IMR-90 (cell line): ENCODE data around the gene LDLRAD4. TPM values are rescaled to one million over a fixed set of nuclear protein-coding genes. Genes with fewer than 3 reads are reported as not detected.

Source experiments
- ATAC-seq: fragments of 200-7000 bp; cut with Tn5 transposase; 2 replicates; pipeline ENCODE4 v1.9.1; 2020; ENCODE audit warnings: low read depth, mild to moderate bottlenecking, moderate library complexity
- BruUV-seq: library from RNA; stranded (reverse); fragments of 400-500 nt; replicated peaks from 2 replicates; lab custom pipeline; 2021; lab: Mats Ljungman, UMichigan
- CTCF ChIA-PET: fragments of 300-600 bp; formaldehyde crosslinking; extraction: SDS; loops from one replicate; lab custom pipeline; 2021; ENCODE audit warnings: antibody characterized with exemption; lab: Yijun Ruan, JAX
- POLR2A ChIA-PET: fragments of 300-600 bp; sonication (Branson Sonifier 250); formaldehyde crosslinking; loops from one replicate; lab custom pipeline; 2022; ENCODE audit warnings: antibody characterized with exemption; ENCODE audit not compliant: unreplicated experiment; lab: Charles Lee
- DNase-seq: peaks from one replicate; pipeline ENCODE4 v3.0.0; 2013
- H2AFZ ChIP-seq: replicated peaks from 2 replicates; pipeline ENCODE3; 2013; ENCODE audit warnings: low read length, mild to moderate bottlenecking; ENCODE audit not compliant: poor library complexity
- H2AK5ac ChIP-seq: 2 replicates; pipeline ENCODE4 v1.6.1; 2013; ENCODE audit warnings: low read depth, low read length, inconsistent platforms
- H2AK9ac ChIP-seq: replicated peaks from 2 replicates; pipeline ENCODE3; 2013; ENCODE audit warnings: mild to moderate bottlenecking, low read depth, low read length, moderate library complexity; ENCODE audit not compliant: poor library complexity
- H2BK120ac ChIP-seq: 2 replicates; pipeline ENCODE4 v1.6.1; 2013; ENCODE audit warnings: low read depth, low read length, inconsistent platforms
- H2BK15ac ChIP-seq: 3 replicates; pipeline ENCODE4 v1.6.1; 2013; ENCODE audit warnings: low read depth, low read length, inconsistent platforms
- H2BK20ac ChIP-seq: 2 replicates; pipeline ENCODE4 v1.6.1; 2013; ENCODE audit warnings: low read depth, mild to moderate bottlenecking, inconsistent platforms, low read length, moderate library complexity
- H2BK5ac ChIP-seq: 2 replicates; pipeline ENCODE4 v1.6.1; 2013; ENCODE audit warnings: mild to moderate bottlenecking, low read depth, low read length, inconsistent platforms; ENCODE audit not compliant: poor library complexity, severe bottlenecking
- H3K14ac ChIP-seq: replicated peaks from 2 replicates; pipeline ENCODE4 v1.6.1; 2013; ENCODE audit warnings: low read depth, low read length, inconsistent platforms
- H3K18ac ChIP-seq: 2 replicates; pipeline ENCODE4 v1.6.1; 2013; ENCODE audit warnings: low read depth, low read length, control low read depth
- H3K23ac ChIP-seq: 2 replicates; pipeline ENCODE4 v1.6.1; 2013; ENCODE audit warnings: low read depth, low read length, inconsistent platforms
- H3K27ac ChIP-seq: 2 replicates; pipeline ENCODE4 v1.5.1; 2013; ENCODE audit warnings: mild to moderate bottlenecking, control low read depth, low read length; ENCODE audit not compliant: insufficient read depth
- H3K27me3 ChIP-seq: 2 replicates; pipeline ENCODE4 v1.6.1; 2013; ENCODE audit warnings: low read length; ENCODE audit not compliant: control insufficient read depth, insufficient read depth
- H3K36me3 ChIP-seq: 2 replicates; pipeline ENCODE4 v1.6.1; 2013; ENCODE audit warnings: low read length, mixed read lengths; ENCODE audit not compliant: control insufficient read depth, insufficient read depth
- H3K4ac ChIP-seq: 2 replicates; pipeline ENCODE4 v1.6.1; 2013; ENCODE audit warnings: low read depth, low read length, inconsistent platforms
- H3K4me1 ChIP-seq: 2 replicates; pipeline ENCODE4 v1.6.1; 2013; ENCODE audit warnings: low read length, mixed read lengths; ENCODE audit not compliant: control insufficient read depth, insufficient read depth
- H3K4me2 ChIP-seq: 2 replicates; pipeline ENCODE4 v1.6.1; 2013; ENCODE audit warnings: low read depth, mild to moderate bottlenecking, control low read depth, low read length, moderate library complexity
- H3K4me3 ChIP-seq: 2 replicates; pipeline ENCODE4 v1.5.1; 2013; ENCODE audit warnings: low read depth, mild to moderate bottlenecking, control low read depth, low read length, moderate library complexity; ENCODE audit not compliant: insufficient read depth
- H3K56ac ChIP-seq: 2 replicates; pipeline ENCODE4 v1.6.1; 2013; ENCODE audit warnings: low read length, inconsistent platforms; ENCODE audit not compliant: insufficient read depth; ENCODE audit errors: extremely low read depth
- H3K79me1 ChIP-seq, 2 experiments: 2 replicates each; pipeline ENCODE4 v1.6.1; 2013; ENCODE audit warnings: low read length in 2 of 2, inconsistent platforms in 1 of 2, low read depth in 1 of 2
- H3K9ac ChIP-seq: 2 replicates; pipeline ENCODE4 v1.6.1; 2013; ENCODE audit warnings: low read depth, low read length, control low read depth
- H3K9me1 ChIP-seq: 2 replicates; pipeline ENCODE4 v1.6.1; 2013; ENCODE audit warnings: low read length, inconsistent platforms; ENCODE audit not compliant: insufficient read depth
- H3K9me3 ChIP-seq: 2 replicates; pipeline ENCODE4 v1.6.1; 2013; ENCODE audit warnings: low read length; ENCODE audit not compliant: control insufficient read depth, insufficient read depth
- H4K20me1 ChIP-seq: 2 replicates; pipeline ENCODE4 v1.6.1; 2013; ENCODE audit warnings: low read length, inconsistent platforms; ENCODE audit not compliant: insufficient read depth
- H4K5ac ChIP-seq: 2 replicates; pipeline ENCODE4 v1.6.1; 2013; ENCODE audit warnings: mild to moderate bottlenecking, low read depth, low read length, control low read depth
- H4K8ac ChIP-seq, 2 experiments: 2 replicates each; pipeline ENCODE4 v1.6.1; 2013; ENCODE audit warnings: low read depth in 2 of 2, low read length in 2 of 2, control low read depth in 1 of 2, inconsistent platforms in 1 of 2
- H4K91ac ChIP-seq: 2 replicates; pipeline ENCODE4 v1.6.1; 2013; ENCODE audit warnings: low read depth, low read length, inconsistent platforms; ENCODE audit not compliant: insufficient read depth
- CHD1 ChIP-seq: IDR thresholded peaks from 2 replicates; pipeline ENCODE4 v1.6.1; 2012; ENCODE audit warnings: low read depth, low read length, improper control_type of control experiment
- CTCF ChIP-seq: conservative IDR thresholded peaks from 2 replicates; pipeline ENCODE4 v1.5.1; 2012; ENCODE audit warnings: mild to moderate bottlenecking, low read depth, low read length, improper control_type of control experiment
- ELK1 ChIP-seq: fragments of 150-350 bp; IDR thresholded peaks from 2 replicates; pipeline ENCODE4 v1.6.1; 2016; ENCODE audit warnings: low read depth, mild to moderate bottlenecking, low read length, moderate library complexity, borderline replicate concordance
- MAFK ChIP-seq: IDR thresholded peaks from 2 replicates; pipeline ENCODE4 v1.6.1; 2012; ENCODE audit warnings: low read depth, low read length, improper control_type of control experiment
- MAZ ChIP-seq: IDR thresholded peaks from 2 replicates; pipeline ENCODE4 v1.6.1; 2012; ENCODE audit warnings: low read depth, mild to moderate bottlenecking, low read length, improper control_type of control experiment, moderate library complexity, borderline replicate concordance
- MXI1 ChIP-seq: IDR thresholded peaks from 2 replicates; pipeline ENCODE4 v1.6.1; 2012; ENCODE audit warnings: low read depth, mild to moderate bottlenecking, low read length, moderate library complexity, borderline replicate concordance
- NFE2L2 ChIP-seq: fragments of 150-350 bp; IDR thresholded peaks from 2 replicates; pipeline ENCODE4 v1.6.1; 2016; ENCODE audit warnings: low read depth, mild to moderate bottlenecking, low read length
- POLR2A ChIP-seq: IDR thresholded peaks from 2 replicates; pipeline ENCODE4 v1.6.1; 2012; ENCODE audit warnings: mild to moderate bottlenecking, low read depth, low read length
- RAD21 ChIP-seq: IDR thresholded peaks from 2 replicates; pipeline ENCODE4 v1.6.1; 2012; ENCODE audit warnings: low read length, improper control_type of control experiment
- RCOR1 ChIP-seq: IDR thresholded peaks from 2 replicates; pipeline ENCODE4 v1.6.1; 2012; ENCODE audit warnings: mild to moderate bottlenecking, low read length, improper control_type of control experiment; ENCODE audit not compliant: insufficient replicate concordance
- RFX5 ChIP-seq: IDR thresholded peaks from 2 replicates; pipeline ENCODE4 v1.8.0; 2012; ENCODE audit warnings: low read depth, mild to moderate bottlenecking, low read length, moderate library complexity
- SMC3 ChIP-seq: fragments of 150-350 bp; IDR thresholded peaks from 2 replicates; pipeline ENCODE4 v1.6.1; 2016; ENCODE audit warnings: low read depth, mild to moderate bottlenecking, antibody characterized with exemption, low read length, moderate library complexity
- USF2 ChIP-seq: fragments of 150-350 bp; IDR thresholded peaks from 2 replicates; pipeline ENCODE4 v1.6.1; 2017; ENCODE audit warnings: mild to moderate bottlenecking, antibody characterized with exemption, low read length, low read depth
- WGBS, 2 experiments: methylation state at CpG; one replicate each; pipeline versions ENCODE4 v1.1.5 to v1.1.7; 2013; ENCODE audit warnings: missing lambda C conversion rate in 2 of 2; ENCODE audit not compliant: insufficient read length in 1 of 2; ENCODE audit errors: extremely low coverage in 2 of 2; 5-methylcytosine and 5-hydroxymethylcytosine counted together
- dilution Hi-C: fragments of 300-500 bp; cut with HindIII; formaldehyde crosslinking; loops from one replicate; pipeline ENCODE4 v1.14.3; 2018; ENCODE audit warnings: low sequenced_read_pairs; ENCODE audit not compliant: unreplicated experiment
- in situ Hi-C: fragments of 300-500 bp; cut with MboI; formaldehyde crosslinking; loops from 3 replicates; pipeline ENCODE4 v1.14.3; 2019; ENCODE audit warnings: low sequenced_read_pairs, inconsistent platforms, mixed read lengths
- intact Hi-C: fragments of 100-400 bp; cut with micrococcal nuclease; formaldehyde crosslinking; loops from 2 replicates; pipeline ENCODE4 v1.10.0; 2022
- polyA plus RNA-seq, 3 experiments: library from polyadenylated mRNA; depleted of rRNA; stranded (reverse); fragments of >200 nt; gene quantifications; 2 replicates each; pipeline ENCODE4 v1.2.3, GENCODE V29; 2012; ENCODE audit warnings: low replicate concordance in 1 of 3
- total RNA-seq: library from RNA; depleted of rRNA; stranded (reverse); fragments of >200 nt; gene quantifications from 2 replicates; pipeline ENCODE4 v1.2.3, GENCODE V29; 2012

The LDLRAD4 gene
- total and polyA plus RNA-seq, 2 of the 4 experiments (the other 2 are of a cell fraction), result not detected

DNA sequence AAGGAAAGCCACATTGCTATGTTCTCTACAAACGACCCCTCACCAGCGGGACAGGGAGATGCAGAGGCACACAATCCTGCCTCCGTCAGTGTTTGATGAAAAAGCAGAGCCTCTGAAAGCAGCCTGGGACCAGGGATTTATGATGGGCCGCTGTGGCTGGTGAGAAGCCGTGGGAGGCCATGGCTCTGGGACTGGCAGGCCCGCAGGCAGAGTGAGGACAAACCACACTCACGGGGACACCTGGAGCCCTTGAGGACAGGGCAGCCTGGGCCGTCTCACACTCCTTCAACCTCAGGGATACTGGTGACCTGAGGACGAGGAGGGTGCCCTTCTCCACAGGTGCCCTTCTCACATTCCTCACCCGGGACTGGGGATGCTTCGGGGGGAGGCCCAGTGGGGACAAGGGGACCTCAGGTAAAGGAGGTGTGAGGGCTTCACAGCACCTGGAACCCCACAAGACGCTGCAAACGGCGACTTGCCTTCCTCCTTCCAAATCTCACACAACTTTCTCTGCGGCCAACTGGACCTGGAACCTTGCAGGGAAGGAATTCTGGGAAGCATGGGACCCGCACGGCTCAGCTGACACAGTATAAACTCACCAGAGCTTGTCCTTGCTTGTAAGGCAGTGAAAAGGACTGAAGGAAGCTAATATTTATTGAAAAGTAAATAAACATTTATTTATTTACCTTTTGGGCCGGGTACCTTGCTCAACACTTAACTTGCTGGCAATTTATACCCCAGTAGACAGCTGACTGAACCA lies 5.3 kb upstream of the LDLRAD4 start:
- Histone ChIP-seq H3K23ac (no peak overlapping the region), H4K8ac (no peak overlapping the region), H2BK5ac (no peak overlapping the region), H2AFZ (no peak overlapping the region), H3K79me1 (no peaks in the 10 kb centered on the region), H3K4me1 (no peaks in the 10 kb centered on the region), H4K5ac (no peak overlapping the region), H2AK9ac (no peak overlapping the region), H4K91ac (no peak overlapping the region), H3K27me3 (peaks cover 44% of the 10 kb centered on the region), H3K18ac (no peak overlapping the region), H3K56ac (no peak overlapping the region), H3K9me3 (no peaks in the 10 kb centered on the region; the same call in 1 of the 2 replicates), H2BK15ac (no peak overlapping the region), H2BK120ac (no peak overlapping the region), H3K4me3 (no peak overlapping the region), H3K4me2 (no peak overlapping the region), H3K14ac (no peak overlapping the region), H3K9me1 (no peaks in the 10 kb centered on the region), H3K27ac (no peak overlapping the region), H3K9ac (no peak overlapping the region), H2AK5ac (no peak overlapping the region), H2BK20ac (no peak overlapping the region), H3K36me3 (no peaks in the 10 kb centered on the region), H3K4ac (no peak overlapping the region), H4K20me1 (no peaks in the 10 kb centered on the region)
- CTCF ChIA-PET, result no interaction called here
- no TSS peak for BruUV-seq
- ATAC-seq, result no peak
- 80% methylated on average over 1 of the region's 18 CpGs; no CpG with 5 or more reads in 1 of the 2 experiments for WGBS, 2 experiments
- dilution Hi-C loops (no loop called here), in situ Hi-C loops (no loop called here), intact Hi-C loops (no loop called here)
- TF ChIP-seq CTCF (no peak), RAD21 (no peak), MAZ (no peak), NFE2L2 (no peak), SMC3 (no peak), RFX5 (no peak), CHD1 (no peak), RCOR1 (no peak), USF2 (no peak), MAFK (no peak), POLR2A (no peak), MXI1 (no peak), ELK1 (no peak)
- POLR2A ChIA-PET, result no interaction called here
- no peak for DNase-seq
